Naive thymus-derived CD4-positive, alpha-beta T cell (primary cell): ENCODE results near the gene C5orf63. TPM values are rescaled to one million over a fixed set of nuclear protein-coding genes. Genes with fewer than 3 reads are reported as not detected.

Experiments
- ATAC-seq: fragments of 150-1000 bp; cut with Tn5 transposase; 2 replicates; pipeline ENCODE4 v1.10.0; 2021; ENCODE audit warnings: mild to moderate bottlenecking, moderate library complexity
- CTCF ChIA-PET: fragments of 350-600 bp; sonication (Branson Sonifier 250); formaldehyde crosslinking; loops from one replicate; lab custom pipeline; 2021; ENCODE audit warnings: antibody characterized with exemption; lab: Charles Lee
- POLR2A ChIA-PET: fragments of 350-600 bp; sonication (Branson Sonifier 250); formaldehyde crosslinking; loops from one replicate; lab custom pipeline; 2021; ENCODE audit warnings: antibody characterized with exemption, inconsistent platforms; lab: Charles Lee
- DNase-seq, 9 donors: peaks; one replicate each; pipeline versions ENCODE4 v3.0.0 to v3.0.0-alpha.2; 2020 to 2022; ENCODE audit warnings: mixed read lengths in 1 of 9
- H3K27ac ChIP-seq: one replicate; pipeline ENCODE4 v1.7.0; 2013; ENCODE audit warnings: mild to moderate bottlenecking, low read depth, low read length, moderate library complexity
- H3K27me3 ChIP-seq, 2 donors: one replicate each; pipeline ENCODE4 v1.7.0; 2013; ENCODE audit warnings: low read length in 2 of 2, mild to moderate bottlenecking in 2 of 2, moderate library complexity in 2 of 2; ENCODE audit not compliant: control insufficient read depth in 2 of 2, insufficient read depth in 2 of 2
- H3K36me3 ChIP-seq, 3 experiments: 1 replicate in 2 of 3; 2 replicates in 1 of 3; pipeline ENCODE4 v1.7.0; 2013; ENCODE audit warnings: low read length in 3 of 3, mild to moderate bottlenecking in 3 of 3, moderate library complexity in 1 of 3; ENCODE audit not compliant: insufficient read depth in 3 of 3, control insufficient read depth in 2 of 3
- H3K4me1 ChIP-seq, 2 donors: one replicate each; pipeline ENCODE4 v1.7.0; 2013; ENCODE audit warnings: low read length in 2 of 2, mild to moderate bottlenecking in 2 of 2, moderate library complexity in 1 of 2; ENCODE audit not compliant: control insufficient read depth in 2 of 2, insufficient read depth in 2 of 2
- H3K4me3 ChIP-seq: 2 replicates; pipeline ENCODE4 v1.7.0; 2013; ENCODE audit warnings: mild to moderate bottlenecking, low read length
- H3K9me3 ChIP-seq, 3 experiments: 1 replicate in 2 of 3; 2 replicates in 1 of 3; pipeline ENCODE4 v1.7.0; 2013; ENCODE audit warnings: low read length in 3 of 3; ENCODE audit not compliant: control insufficient read depth in 2 of 3
- H3K27ac Mint-ChIP-seq, 9 donors: one replicate each; pipeline ENCODE4 v1.8.0; 2020 to 2022; ENCODE audit warnings: mixed read lengths in 9 of 9, mild to moderate bottlenecking in 8 of 9, moderate library complexity in 5 of 9, inconsistent platforms in 2 of 9
- H3K27me3 Mint-ChIP-seq, 5 donors: one replicate each; pipeline ENCODE4 v1.8.0; 2021 to 2022; ENCODE audit warnings: mixed read lengths in 5 of 5, mild to moderate bottlenecking in 1 of 5
- H3K36me3 Mint-ChIP-seq, 5 donors: one replicate each; pipeline ENCODE4 v1.8.0; 2020 to 2022; ENCODE audit warnings: mixed read lengths in 5 of 5, mild to moderate bottlenecking in 3 of 5, inconsistent platforms in 1 of 5
- H3K4me1 Mint-ChIP-seq, 7 donors: one replicate each; pipeline ENCODE4 v1.8.0; 2020 to 2022; ENCODE audit warnings: mixed read lengths in 7 of 7, mild to moderate bottlenecking in 3 of 7, inconsistent platforms in 1 of 7
- H3K4me3 Mint-ChIP-seq, 10 donors: one replicate each; pipeline ENCODE4 v1.8.0; 2020 to 2022; ENCODE audit warnings: mild to moderate bottlenecking in 10 of 10, mixed read lengths in 10 of 10, moderate library complexity in 6 of 10, inconsistent platforms in 2 of 10
- H3K9me3 Mint-ChIP-seq, 11 donors: one replicate each; pipeline ENCODE4 v1.8.0; 2020 to 2022; ENCODE audit warnings: mixed read lengths in 11 of 11, mild to moderate bottlenecking in 4 of 11, inconsistent platforms in 1 of 11, moderate library complexity in 1 of 11
- intact Hi-C, 2 donors: fragments of 100-400 bp; cut with micrococcal nuclease; formaldehyde crosslinking; loops; one replicate each; pipeline ENCODE4 v1.15.1; 2023
- polyA plus RNA-seq, 2 donors: library from polyadenylated mRNA; unstranded; fragments of 300-500 nt; fragmentation: Illumina TruSeq; gene quantifications; one replicate each; pipeline ENCODE4 v1.2.3, GENCODE V29; 2021
- total RNA-seq, 6 experiments: library from RNA in 5 of 6; stranded (reverse) in 5 of 6; gene quantifications; 1 replicate in 5 of 6; 2 replicates in 1 of 6; pipeline ENCODE4 v1.2.3 and lab custom pipeline; 2021 to 2026

C5orf63 gene
- total and polyA plus RNA-seq, 7 experiments from 2014 or later = 4.3 to 20.7 (median 11.7) TPM

DNA sequence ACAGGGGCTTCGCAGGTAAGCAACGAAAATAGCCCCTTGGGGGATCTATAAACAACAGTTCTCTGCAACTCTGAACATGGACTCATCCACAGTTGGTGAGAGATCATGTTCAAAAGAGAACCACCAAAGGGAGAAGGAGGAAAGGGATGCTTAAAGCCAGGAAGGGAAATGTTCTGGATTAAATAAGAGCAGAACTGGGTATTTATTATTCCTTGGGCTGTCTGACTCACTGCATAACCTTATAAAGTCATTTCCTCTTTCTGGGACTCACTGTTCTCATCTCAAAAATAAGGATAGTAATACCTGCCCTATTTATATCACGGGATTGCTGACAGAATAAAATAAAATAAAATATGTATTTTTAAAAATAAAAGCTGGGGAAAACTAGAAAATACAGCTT, 31.7 kb downstream of the C5orf63 start:
- Mint-ChIP-seq H3K4me1 (peaks cover 0 to 5% (median 0%) of the 10 kb centered on the region in 7 donors), H3K4me3 (no peak overlapping the region), H3K36me3 (no peaks in the 10 kb centered on the region), H3K9me3 (no peaks in the 10 kb centered on the region), H3K27me3 (no peaks in the 10 kb centered on the region), H3K27ac (no peak overlapping the region)
- Histone ChIP-seq H3K4me3 (no peak overlapping the region), H3K9me3 (no peaks in the 10 kb centered on the region), H3K27ac (no peak overlapping the region), H3K27me3 (no peaks in the 10 kb centered on the region), H3K4me1 (no peaks in the 10 kb centered on the region), H3K36me3 (no peaks in the 10 kb centered on the region)
- DNase-seq (no peak), ATAC-seq (no peak)
- POLR2A ChIA-PET = no interaction called here
- intact Hi-C loops = no loop called here
- CTCF ChIA-PET = no interaction called here

- H3K4me3 ChIP-seq = no peak overlapping the region
- no peaks in the 10 kb centered on the region for H3K27me3 ChIP-seq
- intact Hi-C loops = no loop called here
- H3K36me3 ChIP-seq = no peaks in the 10 kb centered on the region
- Mint-ChIP-seq H3K4me1 (peaks cover 0 to 5% (median 0%) of the 10 kb centered on the region in 7 donors), H3K27ac (peak overlapping the region in 1 of 9 donors; percentile 15), H3K9me3 (no peaks in the 10 kb centered on the region), H3K4me3 (no peak overlapping the region), H3K27me3 (no peaks in the 10 kb centered on the region), H3K36me3 (no peaks in the 10 kb centered on the region)
- no peak overlapping the region for H3K27ac ChIP-seq
- ATAC-seq = no peak
- no peaks in the 10 kb centered on the region for H3K9me3 ChIP-seq
- ChIA-PET CTCF (no interaction called here), POLR2A (no interaction called here)
- H3K4me1 ChIP-seq = no peaks in the 10 kb centered on the region
- DNase-seq = no peak
Measured at GRCh38 chr5:127040796-127041520, 32.3 kb downstream of the C5orf63 start.

DNA sequence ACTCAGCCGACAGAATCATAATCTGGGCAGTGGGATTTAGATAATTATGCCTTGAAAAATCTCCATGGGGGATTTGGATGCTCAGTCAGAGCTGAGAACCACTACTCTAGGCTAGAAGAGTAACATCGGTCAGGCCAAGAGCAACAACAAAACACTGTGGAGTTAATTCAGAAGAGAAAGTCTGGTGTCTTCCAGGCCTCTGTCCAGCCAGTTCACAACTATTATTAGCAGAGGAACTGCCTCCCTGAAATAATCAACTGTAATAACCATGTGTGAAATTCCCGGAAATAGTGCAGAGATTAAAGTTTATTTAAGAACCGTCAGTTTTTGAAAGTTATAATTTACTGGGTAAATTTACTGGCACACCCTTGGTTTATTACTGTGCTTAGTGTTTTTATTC, 34.8 kb downstream of the C5orf63 start:
- ChIA-PET POLR2A (no interaction called here), CTCF (no interaction called here)
- no peak for DNase-seq
- H3K9me3 Mint-ChIP-seq = no peaks in the 10 kb centered on the region
- H3K27ac Mint-ChIP-seq = no peak overlapping the region
- no peaks in the 10 kb centered on the region for H3K36me3 ChIP-seq
- no peaks in the 10 kb centered on the region for H3K27me3 ChIP-seq
- peaks cover 0 to 3% (median 0%) of the 10 kb centered on the region in 5 donors for H3K36me3 Mint-ChIP-seq
- no peaks in the 10 kb centered on the region for H3K9me3 ChIP-seq
- H3K27ac ChIP-seq = no peak overlapping the region
- peaks cover 0 to 5% (median 0%) of the 10 kb centered on the region in 7 donors for H3K4me1 Mint-ChIP-seq
- intact Hi-C loops = loop anchor here in 1 of 2 donors (2.0 kb wide), 1 partner anchor 74 kb away; no protein-coding TSS in a partner anchor
- peaks cover 0 to 3% (median 0%) of the 10 kb centered on the region in 5 donors for H3K27me3 Mint-ChIP-seq
- H3K4me3 ChIP-seq = no peak overlapping the region
- H3K4me3 Mint-ChIP-seq = no peak overlapping the region
- ATAC-seq = no peak
- H3K4me1 ChIP-seq = no peaks in the 10 kb centered on the region

DNA sequence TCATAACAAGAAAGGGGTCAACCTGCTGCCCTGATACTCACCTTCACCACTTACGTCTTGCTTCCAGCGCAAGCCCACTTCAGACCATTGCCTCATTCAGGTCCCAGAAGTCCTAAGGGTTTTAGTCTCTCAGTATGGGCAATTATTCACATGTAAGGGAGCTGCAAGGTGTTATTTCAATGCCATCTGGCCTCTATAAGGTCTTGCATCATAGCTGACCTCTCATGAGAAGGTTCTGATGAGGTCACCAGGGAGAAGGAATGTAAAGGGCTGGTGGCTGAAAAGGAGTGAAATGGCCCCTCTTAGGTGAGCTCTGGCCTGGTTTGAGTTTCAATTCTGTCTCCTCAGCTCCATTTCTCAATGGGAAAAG, 41.5 kb downstream of the C5orf63 start:
- peak overlapping the region; percentile 83 to 96 (median 92) for H3K4me3 Mint-ChIP-seq
- H3K4me1 ChIP-seq = peaks cover 0 to 10% of the 10 kb centered on the region in 2 donors
- DNase-seq (no peak), ATAC-seq (no peak)
- H3K36me3 ChIP-seq = peaks cover 0 to 7% (median 0%) of the 10 kb centered on the region in 3 experiments
- no peak overlapping the region for H3K27ac ChIP-seq
- peak overlapping the region in 7 of 9 donors; percentile 6 to 93 (median 74) for H3K27ac Mint-ChIP-seq
- H3K9me3 Mint-ChIP-seq = peaks cover 0 to 1% (median 0%) of the 10 kb centered on the region in 11 donors
- H3K36me3 Mint-ChIP-seq = peaks cover 0 to 3% (median 0%) of the 10 kb centered on the region in 5 donors
- H3K4me1 Mint-ChIP-seq = peaks cover 13 to 29% (median 20%) of the 10 kb centered on the region in 7 donors
- intact Hi-C loops = loop anchor here (2.0 to 5.0 kb wide), 4 partner anchors 179 to 485 kb away; partner anchors contain the start of genes PHAX (in 1 of the 2) and PRRC1 (in 1 of the 2)
- H3K27me3 ChIP-seq = no peaks in the 10 kb centered on the region
- ChIA-PET POLR2A (interaction anchor here (0.6 to 3.4 kb wide), 9 partner anchors 19 to 254 kb away, joined by 3 to 17 read pairs (median 3); no protein-coding TSS in a partner anchor), CTCF (interaction anchor here (0.6 to 1.8 kb wide), 3 partner anchors 43 to 254 kb away, joined by 3 to 7 read pairs (median 4); no protein-coding TSS in a partner anchor)
- no peaks in the 10 kb centered on the region for H3K9me3 ChIP-seq
- peaks cover 0 to 48% (median 0%) of the 10 kb centered on the region in 5 donors for H3K27me3 Mint-ChIP-seq
- peak overlapping the region; percentile 79 for H3K4me3 ChIP-seq

DNA sequence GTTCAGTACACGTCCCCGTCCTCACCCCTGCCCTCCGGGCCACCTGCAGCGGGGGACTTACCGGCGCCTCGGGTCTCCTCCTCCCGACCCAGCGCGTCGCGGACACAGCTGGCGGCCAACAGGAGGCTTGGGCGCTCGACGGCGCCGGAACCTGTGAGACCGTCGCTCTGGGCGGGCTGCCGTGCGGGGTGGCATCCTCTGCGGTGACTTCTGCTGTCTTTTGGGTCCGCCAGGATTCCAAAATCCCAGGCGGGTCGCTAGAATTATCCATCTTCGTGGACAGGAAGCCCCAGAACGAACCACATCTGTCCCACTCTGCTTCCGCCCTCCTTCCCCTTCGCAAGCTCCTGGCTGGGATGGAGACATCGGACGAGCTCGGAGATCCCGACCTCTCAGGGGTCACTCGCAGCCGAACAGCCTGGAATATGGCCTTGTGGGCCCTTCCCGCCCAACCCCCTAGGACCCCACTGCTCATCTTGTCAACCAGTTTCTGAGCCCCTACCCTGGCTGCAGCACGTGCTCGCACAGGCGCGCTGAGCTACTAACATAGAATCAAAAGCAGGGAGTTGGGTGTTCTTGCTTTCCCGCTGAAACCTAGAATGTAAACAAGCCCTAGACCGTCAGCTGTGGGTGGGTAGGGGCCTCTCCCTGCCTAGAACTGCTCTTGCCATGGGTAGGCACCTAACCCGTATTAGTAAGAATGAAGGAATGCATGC, 42.0 kb downstream of the C5orf63 start:
- intact Hi-C loops = loop anchor here (2.0 to 5.0 kb wide), 4 partner anchors 179 to 486 kb away; partner anchors contain the start of genes PHAX (in 1 of the 2) and PRRC1 (in 1 of the 2)
- no peak for ATAC-seq
- peaks cover 13 to 31% (median 24%) of the 10 kb centered on the region in 7 donors for H3K4me1 Mint-ChIP-seq
- peak in 6 of 9 donors; percentile 12 to 44 (median 16) for DNase-seq
- Histone ChIP-seq H3K27me3 (no peaks in the 10 kb centered on the region), H3K9me3 (no peaks in the 10 kb centered on the region), H3K4me3 (peak overlapping the region; percentile 79), H3K27ac (peak overlapping the region; percentile 78), H3K4me1 (peaks cover 0 to 10% of the 10 kb centered on the region in 2 donors), H3K36me3 (peaks cover 0 to 7% (median 0%) of the 10 kb centered on the region in 3 experiments)
- peaks cover 0 to 3% (median 0%) of the 10 kb centered on the region in 5 donors for H3K36me3 Mint-ChIP-seq
- H3K27ac Mint-ChIP-seq = peak overlapping the region; percentile 6 to 93 (median 80)
- peaks cover 0 to 1% (median 0%) of the 10 kb centered on the region in 11 donors for H3K9me3 Mint-ChIP-seq
- CTCF ChIA-PET = interaction anchor here (0.6 to 1.8 kb wide), 3 partner anchors 42 to 253 kb away, joined by 3 to 7 read pairs (median 4); no protein-coding TSS in a partner anchor
- POLR2A ChIA-PET = interaction anchor here (0.9 to 3.4 kb wide), 8 partner anchors 19 to 253 kb away, joined by 3 to 17 read pairs (median 3); no protein-coding TSS in a partner anchor
- H3K27me3 Mint-ChIP-seq = peaks cover 0 to 53% (median 0%) of the 10 kb centered on the region in 5 donors
- H3K4me3 Mint-ChIP-seq = peak overlapping the region; percentile 83 to 96 (median 92)
